ENCODE data around the gene PALD1.
A peak's percentile ranks its signal among the peaks of the same experiment; 100 is the strongest.

Gene PALD1

DNA sequence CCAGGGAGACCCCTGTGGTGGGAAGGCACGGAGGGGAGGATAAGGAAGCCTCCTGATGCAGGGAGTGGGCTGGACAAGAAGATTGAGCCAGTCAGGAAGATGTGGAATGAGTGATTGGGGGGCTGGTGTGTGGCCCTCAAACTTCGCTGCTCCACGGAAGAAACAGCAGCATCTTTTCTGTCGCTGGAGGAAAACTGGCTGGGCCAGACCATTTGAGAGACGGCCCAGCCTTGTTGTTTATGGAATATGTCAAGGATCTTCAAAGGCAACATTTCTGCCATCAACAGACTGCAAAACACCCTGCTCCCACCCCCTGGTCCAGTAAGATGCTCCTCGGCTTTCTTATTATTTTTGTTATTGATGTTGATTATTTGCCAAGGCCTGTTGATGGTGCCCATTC lies 29.4 kb downstream of the PALD1 start:
- no peak for DNase-seq

- DNase-seq = peak; percentile 29
Measured at GRCh38 chr10:70508912-70509756, 30.6 kb downstream of the PALD1 start.

GRCh38 chr10:70509757-70510147 lies 31.2 kb downstream of the PALD1 start:
- DNase-seq = no peak

GRCh38 chr10:70510453-70510852 lies 31.9 kb downstream of the PALD1 start:
- no peak for DNase-seq

- DNase-seq = no peak
Measured at GRCh38 chr10:70510904-70511303, 32.3 kb downstream of the PALD1 start.

DNA sequence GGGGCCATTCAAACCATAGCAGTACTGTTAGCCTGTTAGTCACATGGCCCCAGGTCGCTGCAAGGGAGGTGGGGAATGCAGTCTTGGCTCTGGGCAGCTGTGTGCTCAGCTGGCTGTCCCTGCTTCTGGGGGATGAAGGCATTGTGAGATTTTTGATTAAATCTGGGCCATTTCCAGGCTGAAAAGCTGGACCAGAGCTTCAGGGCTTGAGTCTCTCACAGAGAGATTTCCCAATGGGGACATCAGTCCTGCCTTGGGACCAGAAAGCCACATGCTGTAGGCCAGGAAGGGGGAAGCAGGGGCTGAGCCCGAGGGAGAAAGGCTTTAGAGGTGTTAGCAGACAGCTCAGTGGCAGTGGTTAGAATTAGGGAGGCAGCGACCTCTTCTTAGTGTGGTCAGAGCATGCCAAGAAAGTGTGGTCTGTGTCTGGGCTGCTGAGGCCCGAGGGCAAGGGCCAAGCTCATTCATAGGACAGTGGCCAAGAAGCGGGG lies 33.6 kb downstream of the PALD1 start:
- no peak for DNase-seq

- no peak for DNase-seq
Measured at GRCh38 chr10:70513848-70514309, 35.3 kb downstream of the PALD1 start.

- DNase-seq = no peak
Measured at GRCh38 chr10:70514591-70514990, 36.0 kb downstream of the PALD1 start.

DNA sequence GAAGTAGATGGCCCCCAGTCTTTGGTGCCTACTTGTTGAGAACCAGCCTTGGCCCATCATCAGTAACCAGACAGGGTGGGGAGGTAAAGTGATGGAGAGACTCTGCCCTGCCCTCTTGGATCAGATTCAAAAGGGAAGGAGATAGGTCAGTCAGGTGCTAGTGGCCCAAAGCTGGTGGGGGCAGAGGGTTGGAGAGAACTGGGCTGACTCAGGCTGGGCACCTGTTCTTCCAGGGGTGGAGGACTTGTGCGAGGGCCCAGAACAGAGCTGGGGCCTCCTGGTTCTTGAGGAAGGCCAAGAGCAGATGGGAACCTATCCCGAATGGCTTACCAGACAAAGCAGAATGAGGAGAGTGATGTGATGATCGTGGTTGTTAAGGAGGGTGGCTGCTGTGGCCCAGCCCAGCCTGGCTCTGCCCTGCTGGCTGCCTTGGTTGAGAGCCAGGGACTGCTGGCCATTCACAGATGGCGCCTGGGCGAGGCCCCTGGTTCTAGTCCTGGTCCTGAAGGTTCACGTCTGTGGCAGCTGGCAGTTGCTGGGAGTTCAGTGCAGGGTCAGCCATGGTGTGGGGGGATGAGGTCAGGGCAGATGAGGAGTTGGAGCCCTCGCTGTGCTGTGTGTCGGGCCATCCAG lies 36.6 kb downstream of the PALD1 start:
- DNase-seq = no peak

- DNase-seq = peak; percentile 39
Measured at GRCh38 chr10:70518695-70519094, 40.1 kb downstream of the PALD1 start.

- DNase-seq = no peak
Measured at GRCh38 chr10:70523057-70523456, 44.5 kb downstream of the PALD1 start.

DNA sequence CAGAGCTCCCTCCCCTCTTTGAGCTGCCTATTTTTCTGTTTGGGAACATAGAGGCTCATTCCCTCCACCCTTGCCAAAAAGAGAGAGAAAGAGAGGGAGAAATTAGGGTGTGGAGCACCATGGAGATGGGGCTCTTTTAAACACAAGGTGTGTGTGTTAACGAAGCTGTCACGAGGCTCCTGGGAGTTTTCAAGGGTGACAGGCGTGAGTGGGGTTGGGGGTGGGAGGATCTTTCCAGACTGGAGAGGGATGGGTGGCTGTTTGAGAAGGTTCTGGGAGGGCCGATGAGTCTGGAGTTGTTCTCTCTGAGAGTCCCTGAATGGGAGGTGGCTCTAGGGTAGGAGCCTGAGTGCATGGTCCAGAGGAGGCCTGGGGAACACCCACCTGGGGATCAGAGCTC lies 45.0 kb downstream of the PALD1 start:
- DNase-seq = no peak

DNA sequence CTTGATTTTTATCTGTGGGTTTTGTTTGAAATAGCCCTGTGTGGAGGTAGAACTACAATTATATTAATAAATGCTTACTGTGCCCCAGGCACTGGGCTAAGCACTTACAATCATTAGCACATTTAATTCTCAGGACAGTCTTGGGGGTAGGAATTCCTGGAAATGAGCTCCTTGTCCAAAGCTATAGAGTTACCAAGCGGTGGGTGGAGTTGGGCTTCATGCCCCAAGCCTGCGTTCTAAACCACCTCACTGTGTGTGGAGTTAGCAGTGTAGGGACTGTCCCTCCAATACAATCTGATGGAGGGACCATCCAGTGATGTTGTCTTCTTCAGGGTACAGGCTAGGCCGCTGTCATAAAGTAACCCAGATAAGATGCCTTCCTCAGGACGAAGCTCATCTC lies 49.7 kb downstream of the PALD1 start:
- DNase-seq = no peak

DNA sequence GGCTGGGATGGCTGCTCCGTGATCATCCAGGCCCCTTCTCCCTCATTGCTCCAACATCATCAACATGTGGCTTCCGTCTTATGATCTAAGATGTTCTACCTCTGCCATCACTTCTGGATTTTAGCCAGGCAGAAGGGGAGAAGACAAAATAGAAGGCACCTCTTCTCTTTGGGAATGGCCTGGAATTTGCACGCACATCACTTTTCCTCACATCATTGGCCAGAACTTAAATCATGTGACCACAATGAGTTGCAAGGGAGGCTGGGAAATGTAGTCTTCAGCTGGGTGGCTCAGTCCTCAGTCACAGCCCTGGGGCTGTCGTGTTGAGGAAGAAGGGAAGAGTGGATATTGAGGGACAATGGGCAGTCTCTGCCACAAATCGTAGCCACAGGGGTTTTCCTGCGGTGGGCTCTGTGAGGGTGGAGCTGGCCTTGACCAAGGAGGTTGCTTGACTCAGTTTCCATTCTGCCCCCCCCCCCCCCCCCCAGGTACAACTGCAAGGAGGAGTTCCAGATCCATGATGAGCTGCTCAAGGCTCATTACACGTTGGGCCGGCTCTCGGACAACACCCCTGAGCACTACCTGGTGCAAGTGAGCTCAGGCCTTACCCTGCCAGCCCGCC lies 50.3 kb downstream of the PALD1 start:
- DNase-seq = peak; percentile 31

GRCh38 chr10:70529848-70530247 lies 51.3 kb downstream of the PALD1 start:
- no peak for DNase-seq

GRCh38 chr10:70530315-70530714 lies 51.7 kb downstream of the PALD1 start:
- DNase-seq = no peak

DNA sequence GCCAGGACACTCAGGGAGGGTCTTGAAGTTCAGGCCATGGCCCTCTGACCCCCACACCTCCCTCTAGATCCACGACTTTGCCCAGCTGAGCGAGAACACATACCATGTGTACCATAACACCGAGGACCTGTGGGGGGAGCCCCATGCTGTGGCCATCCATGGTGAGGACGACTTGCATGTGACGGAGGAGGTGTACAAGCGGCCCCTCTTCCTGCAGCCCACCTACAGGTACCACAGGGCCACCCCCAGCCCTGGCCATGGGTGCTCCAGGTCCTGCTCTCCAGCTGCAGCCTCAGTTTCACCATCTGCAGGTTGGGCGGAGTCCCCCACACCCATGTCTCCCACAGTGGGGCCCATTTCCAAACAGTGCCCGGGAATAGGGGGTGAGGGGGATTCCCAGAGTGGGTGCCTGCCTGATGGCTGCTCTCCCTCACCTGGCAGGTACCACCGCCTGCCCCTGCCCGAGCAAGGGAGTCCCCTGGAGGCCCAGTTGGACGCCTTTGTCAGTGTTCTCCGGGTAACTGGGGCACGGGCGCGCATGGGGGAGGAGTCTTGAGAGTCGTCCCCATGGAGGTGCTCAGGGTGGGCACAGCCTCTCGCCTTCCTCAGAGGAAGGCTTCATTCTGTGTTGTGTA lies 54.1 kb downstream of the PALD1 start:
- no peak for DNase-seq

- no peak for DNase-seq
Measured at GRCh38 chr10:70533189-70533558, 54.6 kb downstream of the PALD1 start.

GRCh38 chr10:70534281-70534680 lies 55.7 kb downstream of the PALD1 start:
- no peak for DNase-seq

GRCh38 chr10:70535001-70535400 lies 56.4 kb downstream of the PALD1 start:
- DNase-seq = no peak

GRCh38 chr10:70535451-70535850 lies 56.9 kb downstream of the PALD1 start:
- DNase-seq = no peak

- DNase-seq = no peak
Measured at GRCh38 chr10:70536196-70536861, 57.8 kb downstream of the PALD1 start.

Measured in HCEC 1CT (cell line).